Measurements from ENCODE around the gene ANKS1A. TPM values are rescaled to one million over a fixed set of nuclear protein-coding genes. Genes with fewer than 3 reads are reported as not detected.
"Not testable (repeated sequence)": the region's sequence is repeated elsewhere in the genome, so short reads cannot be mapped to it uniquely, and the experiment has no call there.

ANKS1A gene
- 40.8 TPM for polyA plus RNA-seq (ENCODE audit: insufficient read length)

GRCh38 chr6:34888874-34889555, at the start of gene ANKS1A:
Gene ANKS1A (plus strand): TSS chr6:34889255. CDS start chr6:34889403, 148 bp downstream.
- no peak for DNase-seq (ENCODE audit: low read depth)

GRCh38 chr6:34839666-34840352, 49.2 kb upstream of the ANKS1A start:
- DNase-seq (ENCODE audit: low read depth), result no peak

- not testable (repeated sequence) for DNase-seq (ENCODE audit: low read depth)
These were observed 40.0 kb upstream of the ANKS1A start for GRCh38 chr6:34849066-34849465.

GRCh38 chr6:34851361-34851760, 37.7 kb upstream of the ANKS1A start:
- no peak for DNase-seq (ENCODE audit: low read depth)

GRCh38 chr6:34852406-34853085, 36.5 kb upstream of the ANKS1A start:
- no peak for DNase-seq (ENCODE audit: low read depth)

- no peak for DNase-seq (ENCODE audit: low read depth)
These were observed 33.6 kb upstream of the ANKS1A start for GRCh38 chr6:34855463-34855862.

- DNase-seq (ENCODE audit: low read depth), result no peak
These were observed 30.4 kb upstream of the ANKS1A start for GRCh38 chr6:34858681-34859080.

- DNase-seq (ENCODE audit: low read depth), result no peak
These were observed 29.1 kb upstream of the ANKS1A start for GRCh38 chr6:34859951-34860350.

GRCh38 chr6:34860776-34861175, 28.3 kb upstream of the ANKS1A start:
- DNase-seq (ENCODE audit: low read depth), result no peak

GRCh38 chr6:34864007-34864406, 25.0 kb upstream of the ANKS1A start:
- no peak for DNase-seq (ENCODE audit: low read depth)

GRCh38 chr6:34865107-34865506, 23.9 kb upstream of the ANKS1A start:
- no peak for DNase-seq (ENCODE audit: low read depth)

GRCh38 chr6:34866509-34866908, 22.5 kb upstream of the ANKS1A start:
- no peak for DNase-seq (ENCODE audit: low read depth)

- no peak for DNase-seq (ENCODE audit: low read depth)
These were observed 21.6 kb upstream of the ANKS1A start for GRCh38 chr6:34867484-34867883.

GRCh38 chr6:34871853-34872252, 17.2 kb upstream of the ANKS1A start:
- no peak for DNase-seq (ENCODE audit: low read depth)

- no peak for DNase-seq (ENCODE audit: low read depth)
These were observed 16.7 kb upstream of the ANKS1A start for GRCh38 chr6:34872332-34872731.

- no peak for DNase-seq (ENCODE audit: low read depth)
These were observed 13.5 kb upstream of the ANKS1A start for GRCh38 chr6:34875292-34876213.

GRCh38 chr6:34876472-34876871, 12.6 kb upstream of the ANKS1A start:
- no peak for DNase-seq (ENCODE audit: low read depth)

- no peak for DNase-seq (ENCODE audit: low read depth)
These were observed 11.8 kb upstream of the ANKS1A start for GRCh38 chr6:34877259-34877658.

- DNase-seq (ENCODE audit: low read depth), result no peak
These were observed 11.1 kb upstream of the ANKS1A start for GRCh38 chr6:34877869-34878485.

- not testable (repeated sequence) for DNase-seq (ENCODE audit: low read depth)
These were observed 5.0 kb upstream of the ANKS1A start for GRCh38 chr6:34884073-34884472.

GRCh38 chr6:34884996-34885395, 4.1 kb upstream of the ANKS1A start:
- DNase-seq (ENCODE audit: low read depth), result no peak
